HG02981 (cell line): ENCODE results near the gene GEN1.

ENCODE experiments used
- ATAC-seq: cut with Tn5 transposase; IDR thresholded peaks from one replicate; pipeline ENCODE4 v1.9.1; 2021; ENCODE audit warnings: mild to moderate bottlenecking, moderate library complexity; ENCODE audit not compliant: unreplicated experiment

The GEN1 gene

GRCh38 chr2:17753803-17754663 lies at the start of gene GEN1, which contains the start of gene SMC6:
TSS of gene GEN1 (plus strand) at chr2:17754138. CDS start at chr2:17759944, 5,806 bp downstream.
TSS of gene SMC6 (minus strand) at chr2:17753810. CDS start at chr2:17745946, 7,864 bp downstream.
- ATAC-seq, result peak; percentile 74

- ATAC-seq, result no peak
Measured at GRCh38 chr2:17706845-17707244, 47.1 kb upstream of the GEN1 start.

GRCh38 chr2:17708501-17708900 lies 45.4 kb upstream of the GEN1 start:
- no peak for ATAC-seq

- ATAC-seq, result no peak
Measured at GRCh38 chr2:17709897-17710296, 44.0 kb upstream of the GEN1 start.

GRCh38 chr2:17710547-17711248 lies 43.2 kb upstream of the GEN1 start:
- no peak for ATAC-seq

- no peak for ATAC-seq
Measured at GRCh38 chr2:17713291-17713690, 40.6 kb upstream of the GEN1 start.

GRCh38 chr2:17717666-17718065 lies 36.3 kb upstream of the GEN1 start:
- no peak for ATAC-seq

GRCh38 chr2:17718689-17719088 lies 35.2 kb upstream of the GEN1 start:
- no peak for ATAC-seq

GRCh38 chr2:17719562-17720371 lies 34.2 kb upstream of the GEN1 start:
- peak; percentile 63 for ATAC-seq

- ATAC-seq, result no peak
Measured at GRCh38 chr2:17728210-17728609, 25.7 kb upstream of the GEN1 start.

GRCh38 chr2:17729880-17730279 lies 24.1 kb upstream of the GEN1 start:
- no peak for ATAC-seq

GRCh38 chr2:17733599-17733998 lies 20.3 kb upstream of the GEN1 start:
- no peak for ATAC-seq

GRCh38 chr2:17735864-17736263 lies 18.1 kb upstream of the GEN1 start:
- no peak for ATAC-seq

GRCh38 chr2:17736989-17737388 lies 16.9 kb upstream of the GEN1 start:
- ATAC-seq, result no peak

GRCh38 chr2:17740203-17740602 lies 13.7 kb upstream of the GEN1 start:
- no peak for ATAC-seq

- no peak for ATAC-seq
Measured at GRCh38 chr2:17747684-17748452, 6.1 kb upstream of the GEN1 start.

GRCh38 chr2:17748745-17749144 lies 5.2 kb upstream of the GEN1 start:
- ATAC-seq, result no peak

GRCh38 chr2:17749753-17750438 lies 4.0 kb upstream of the GEN1 start:
- peak; percentile 27 for ATAC-seq

- ATAC-seq, result no peak
Measured at GRCh38 chr2:17752246-17752645, 1.7 kb upstream of the GEN1 start.
